NCI-H1436 treated with DMSO at 0.1 percent for 48 hours (cell line): Measurements from ENCODE around the gene C2orf92.

Experiments used
- DNase-seq: peaks from one replicate; lab custom pipeline; 2025; lab: John Stamatoyannopoulos, UW

Gene C2orf92

DNA sequence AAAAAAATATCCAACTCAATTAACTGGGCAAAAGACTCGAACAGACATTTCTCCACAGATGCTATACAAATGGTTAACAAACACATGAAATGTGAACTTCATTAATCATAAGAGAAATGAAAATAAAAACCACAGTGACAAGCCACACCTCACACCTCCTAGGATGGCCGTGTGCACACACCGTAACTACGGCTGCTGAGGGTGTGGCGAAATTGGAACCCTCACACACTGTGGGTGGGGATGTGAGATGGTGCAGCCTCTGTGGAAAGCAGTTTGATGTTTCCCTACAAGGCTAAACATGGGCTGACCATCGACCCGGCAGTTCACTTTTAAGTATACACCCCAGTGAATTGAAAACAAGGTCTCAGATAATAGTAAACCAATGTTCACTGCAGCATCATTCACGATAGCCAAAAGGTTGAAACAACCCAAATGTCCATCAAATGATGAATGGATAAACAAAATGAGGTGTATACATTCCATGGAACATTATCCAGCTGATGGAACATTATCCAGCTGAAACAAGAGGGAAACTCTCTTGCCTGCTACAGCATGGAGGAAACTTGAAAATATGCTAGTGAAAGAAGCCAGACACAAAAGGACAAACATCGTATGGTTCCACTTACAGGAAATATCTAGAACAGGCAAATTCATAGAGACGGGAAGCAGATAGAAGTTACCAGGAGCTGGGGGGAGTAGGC lies 76.1 kb downstream of the C2orf92 start:
- DNase-seq: no peak

DNA sequence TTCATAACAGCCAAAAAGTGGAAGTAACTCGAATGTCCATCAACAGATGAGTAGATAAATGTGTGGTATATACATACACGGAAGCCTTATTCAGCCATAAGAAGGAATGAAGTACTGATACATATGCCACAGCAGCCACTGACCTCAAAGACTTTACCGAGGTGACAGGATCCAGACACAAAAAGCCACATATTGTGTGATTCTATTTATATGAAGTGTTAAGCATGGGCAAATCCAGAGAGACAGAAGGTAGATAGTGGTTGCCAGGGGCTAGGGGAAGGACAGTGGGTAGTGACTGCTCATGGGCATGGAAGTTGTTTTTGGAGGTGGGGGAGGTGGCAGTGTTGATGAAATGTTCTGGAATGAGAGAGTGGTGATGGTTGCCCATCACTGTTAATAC lies 77.8 kb downstream of the C2orf92 start:
- DNase-seq: no peak

DNA sequence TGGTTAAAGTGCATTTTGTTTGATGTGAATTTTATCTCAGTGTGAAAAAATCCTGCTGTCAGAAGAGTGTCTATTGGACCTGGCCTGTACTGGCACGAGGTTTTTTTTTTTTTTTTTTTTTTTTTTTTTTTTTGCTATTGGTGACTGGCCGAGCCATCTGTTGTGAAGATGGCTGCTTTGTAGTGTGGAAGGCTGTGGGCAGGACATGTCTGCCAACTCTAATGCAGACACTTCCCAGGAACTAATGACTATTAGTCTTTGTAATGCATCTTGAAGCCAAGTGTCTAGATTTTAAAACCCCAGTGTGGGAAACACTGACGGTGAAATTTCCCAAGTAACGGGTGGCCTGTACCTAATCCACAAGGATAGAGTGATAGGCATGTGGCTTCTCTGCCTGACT lies 78.2 kb downstream of the C2orf92 start:
- DNase-seq: no peak

DNA sequence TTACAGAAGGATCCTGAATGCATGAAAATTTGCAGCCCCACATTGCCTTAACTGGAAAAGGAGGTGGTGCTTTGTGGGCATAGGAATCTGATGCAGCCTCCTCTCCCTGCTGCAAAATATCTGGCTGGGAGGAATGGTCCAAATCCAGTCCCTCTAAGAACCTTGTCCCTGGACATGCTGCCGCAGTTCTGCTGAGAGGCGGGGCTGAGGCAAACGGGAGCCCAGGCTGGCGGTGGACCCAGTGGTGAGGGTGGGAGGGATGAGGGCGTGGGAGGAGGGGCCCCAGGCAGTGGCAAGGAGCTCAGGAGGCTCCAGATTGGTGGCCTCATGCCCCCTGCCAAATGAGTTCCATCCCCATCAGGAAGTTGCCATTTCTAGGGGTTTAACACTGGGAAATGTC lies 80.1 kb downstream of the C2orf92 start:
- DNase-seq: no peak

DNA sequence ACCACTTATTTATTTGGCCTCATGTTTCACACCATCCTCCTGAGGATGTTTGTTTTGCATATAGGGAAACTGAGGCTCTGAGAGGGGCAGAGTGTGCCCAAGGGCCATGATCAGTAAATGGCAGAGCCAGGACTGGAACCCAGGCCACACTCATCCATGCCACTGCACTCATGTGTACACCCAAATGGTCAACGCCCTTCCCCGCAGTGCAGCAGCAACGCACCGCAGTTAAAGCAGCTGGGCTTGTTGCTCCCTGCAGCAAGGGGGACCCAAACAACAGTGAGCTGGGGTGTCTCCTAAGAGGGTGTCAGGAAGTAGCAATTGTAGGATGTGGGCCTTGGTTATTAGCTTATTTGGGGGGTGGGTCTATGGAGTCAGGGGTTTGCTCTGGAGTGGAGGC lies 80.5 kb downstream of the C2orf92 start:
- no peak for DNase-seq

DNA sequence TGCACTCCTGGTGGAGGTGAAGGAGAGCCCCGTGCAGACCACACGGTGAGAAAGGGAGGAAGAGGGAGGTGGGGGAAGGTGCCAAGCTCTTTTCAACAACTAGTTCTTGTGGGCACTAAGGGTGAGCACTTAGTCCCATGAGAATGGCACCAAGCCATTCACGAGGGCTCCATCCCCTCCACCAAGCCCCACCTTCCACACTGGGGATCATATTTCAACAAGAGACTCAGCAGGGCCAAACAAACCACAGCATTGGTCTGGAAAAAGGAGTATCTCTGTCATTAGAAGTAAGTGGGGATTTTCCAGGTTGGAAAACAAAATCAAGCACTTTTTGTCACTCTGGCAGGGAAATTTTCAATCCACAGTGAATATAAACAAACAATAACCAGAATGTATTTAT lies 82.2 kb downstream of the C2orf92 start:
- DNase-seq: no peak
